ENCODE data around the gene PLP2. TPM values are rescaled to one million over a fixed set of nuclear protein-coding genes. Genes with fewer than 3 reads are reported as not detected.

Gene PLP2
- total RNA-seq, 4 donors from 2014 or later = 6.2 to 25.7 (median 14.6) TPM

DNA sequence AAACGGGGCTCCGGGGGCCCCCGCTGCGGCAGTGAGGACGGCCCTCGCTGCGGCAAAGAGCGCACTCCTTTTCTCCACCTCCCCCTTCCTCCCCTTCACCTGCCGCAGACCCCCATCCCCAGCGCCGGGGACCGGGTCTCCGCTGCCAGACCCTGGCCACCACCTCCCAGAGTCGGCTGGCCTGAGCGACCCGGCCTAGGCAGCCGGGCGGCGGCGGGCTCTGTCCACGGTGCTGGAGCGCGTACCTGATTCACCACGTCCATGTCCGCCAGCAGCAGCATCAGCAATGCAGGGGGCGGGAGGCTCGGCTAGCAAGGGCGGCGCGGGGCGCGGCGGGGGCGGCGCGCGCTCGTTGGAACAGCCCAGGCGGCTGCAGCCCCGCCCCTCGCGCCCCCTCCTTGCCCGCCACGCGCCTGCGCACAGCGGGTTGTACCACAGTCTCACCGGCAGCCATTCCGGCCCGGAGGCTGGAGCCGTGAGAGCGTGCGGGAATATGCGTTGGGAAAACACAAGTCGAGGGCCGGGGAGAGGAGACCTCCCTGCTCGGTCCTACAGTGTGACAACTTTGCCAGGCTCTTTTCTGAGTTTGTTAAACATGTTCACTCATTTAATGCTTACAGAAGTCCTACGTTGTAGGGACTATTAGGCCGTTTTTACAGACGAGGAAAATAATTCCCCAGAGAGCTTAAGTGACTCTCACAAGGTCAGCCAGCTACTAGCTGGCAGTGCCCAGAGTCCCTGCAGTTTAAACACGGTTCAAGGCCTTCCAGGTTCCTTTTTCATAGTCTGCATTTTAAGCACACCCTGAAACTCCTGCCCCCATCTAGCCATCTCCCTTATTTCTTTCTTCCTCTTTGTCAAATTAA is 28.4 kb downstream of the PLP2 start, which contains the start of gene SYP:
SYP (minus strand) TSS at position 288 of the 866 bp plus-strand sequence; CDS start at position 281, 7 bp downstream.
- H3K4me1 ChIP-seq = peaks cover 3 to 5% of the 10 kb centered on the region in 2 donors
- no peaks in the 10 kb centered on the region for H3K9me3 ChIP-seq
- 1 to 2% methylated on average over 12 to 16 of the region's 61 CpGs for WGBS, 2 donors
- TF ChIP-seq POLR2A (IDR thresholded peaks at IDR 0.05) = peak in 1 of 2 donors; percentile 75
- TF ChIP-seq, protein P1, sequence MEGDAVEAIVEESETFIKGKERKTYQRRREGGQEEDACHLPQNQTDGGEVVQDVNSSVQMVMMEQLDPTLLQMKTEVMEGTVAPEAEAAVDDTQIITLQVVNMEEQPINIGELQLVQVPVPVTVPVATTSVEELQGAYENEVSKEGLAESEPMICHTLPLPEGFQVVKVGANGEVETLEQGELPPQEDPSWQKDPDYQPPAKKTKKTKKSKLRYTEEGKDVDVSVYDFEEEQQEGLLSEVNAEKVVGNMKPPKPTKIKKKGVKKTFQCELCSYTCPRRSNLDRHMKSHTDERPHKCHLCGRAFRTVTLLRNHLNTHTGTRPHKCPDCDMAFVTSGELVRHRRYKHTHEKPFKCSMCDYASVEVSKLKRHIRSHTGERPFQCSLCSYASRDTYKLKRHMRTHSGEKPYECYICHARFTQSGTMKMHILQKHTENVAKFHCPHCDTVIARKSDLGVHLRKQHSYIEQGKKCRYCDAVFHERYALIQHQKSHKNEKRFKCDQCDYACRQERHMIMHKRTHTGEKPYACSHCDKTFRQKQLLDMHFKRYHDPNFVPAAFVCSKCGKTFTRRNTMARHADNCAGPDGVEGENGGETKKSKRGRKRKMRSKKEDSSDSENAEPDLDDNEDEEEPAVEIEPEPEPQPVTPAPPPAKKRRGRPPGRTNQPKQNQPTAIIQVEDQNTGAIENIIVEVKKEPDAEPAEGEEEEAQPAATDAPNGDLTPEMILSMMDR (IDR thresholded peaks at IDR 0.05) = no peak
- H3K27me3 ChIP-seq = no peaks in the 10 kb centered on the region
- H3K27ac ChIP-seq = peak within 1 kb of the TSS in 1 of 3 donors; percentile 28
- H3K4me3 ChIP-seq (replicated peaks in 1 of 3) = no peak within 1 kb of the TSS
- intact Hi-C loops (cut with DNase I) = no loop called here
- DNase-seq = peak; percentile 90 to 92
- no peaks in the 10 kb centered on the region for H3K36me3 ChIP-seq

DNA sequence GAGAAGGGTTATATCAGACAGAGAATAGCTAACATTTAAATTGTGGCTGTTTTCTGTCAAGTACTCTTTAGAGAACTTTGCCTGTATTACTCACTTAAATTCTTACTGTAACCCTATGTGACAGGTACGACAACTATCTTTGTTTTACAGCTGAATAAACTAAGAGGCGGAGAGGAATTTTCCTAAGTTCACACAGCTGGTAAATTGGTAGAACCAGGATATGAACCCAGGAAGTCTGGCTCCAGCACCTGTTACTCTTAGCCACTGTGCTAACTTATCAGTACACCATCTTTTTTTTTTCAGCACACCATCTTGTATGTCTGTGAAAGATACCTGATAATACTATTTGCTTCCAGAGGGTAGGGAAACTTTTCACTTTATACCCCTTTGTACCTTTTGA is 30.3 kb downstream of the PLP2 start:
- peaks cover 3 to 5% of the 10 kb centered on the region in 2 donors for H3K4me1 ChIP-seq
- no peaks in the 10 kb centered on the region for H3K9me3 ChIP-seq
- H3K27ac ChIP-seq = no peak overlapping the region
- H3K4me3 ChIP-seq (replicated peaks in 1 of 3) = no peak overlapping the region
- intact Hi-C loops (cut with DNase I) = no loop called here
- no peak for DNase-seq
- no peaks in the 10 kb centered on the region for H3K36me3 ChIP-seq
- WGBS, 2 donors = 79 to 90% methylated on average over 2 of the region's 2 CpGs
- H3K27me3 ChIP-seq = no peaks in the 10 kb centered on the region
- TF ChIP-seq POLR2A (IDR thresholded peaks at IDR 0.05) = no peak
- TF ChIP-seq, protein P1 (IDR thresholded peaks at IDR 0.05) = no peak

DNA sequence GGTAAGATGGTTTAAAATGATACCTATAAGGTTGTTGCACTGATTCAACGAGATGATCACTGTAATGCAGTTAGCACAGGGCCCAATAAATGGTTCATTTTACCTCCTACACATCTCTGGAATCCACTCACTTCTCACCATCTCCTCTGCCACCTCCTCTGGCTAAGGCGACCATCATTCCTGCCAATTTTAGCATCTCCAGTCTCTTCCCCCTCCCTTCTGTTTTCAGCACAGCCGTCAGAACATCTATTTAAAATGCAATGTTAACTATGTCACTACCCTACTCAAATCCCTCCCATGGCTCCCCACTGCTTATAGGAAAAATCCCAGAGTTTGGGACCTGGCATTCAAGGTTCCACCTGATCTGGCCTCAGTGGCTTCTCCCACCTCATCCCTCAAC is 31.8 kb downstream of the PLP2 start:
- no peak for DNase-seq
- intact Hi-C loops (cut with DNase I) = no loop called here

DNA sequence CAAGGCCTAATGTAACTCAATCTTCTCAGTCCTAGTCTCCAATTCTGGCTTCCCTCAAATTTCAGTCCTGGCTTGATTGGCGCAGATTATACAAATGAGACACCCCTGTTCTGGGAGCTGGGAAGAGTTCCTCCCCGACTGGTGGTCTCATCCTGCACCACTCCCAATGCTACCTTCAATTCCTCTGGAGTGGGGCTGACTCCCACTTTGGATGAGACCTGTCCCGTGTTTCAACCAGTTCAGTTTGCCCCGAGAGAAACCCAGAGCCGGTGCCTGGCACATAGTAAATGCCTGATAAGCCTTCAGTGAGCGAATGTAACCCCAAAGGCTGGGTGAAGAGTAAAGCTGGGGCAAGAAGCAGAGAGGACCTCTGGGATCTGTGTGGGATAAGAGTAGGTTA is 32.3 kb downstream of the PLP2 start:
- TF ChIP-seq, protein P1 (IDR thresholded peaks at IDR 0.05) = no peak
- TF ChIP-seq POLR2A (IDR thresholded peaks at IDR 0.05) = no peak
- Histone ChIP-seq H3K36me3 (no peaks in the 10 kb centered on the region), H3K4me1 (peaks cover 3 to 5% of the 10 kb centered on the region in 2 donors), H3K9me3 (no peaks in the 10 kb centered on the region), H3K4me3 (replicated peaks in 1 of 3) (no peak overlapping the region), H3K27me3 (no peaks in the 10 kb centered on the region), H3K27ac (no peak overlapping the region)
- DNase-seq = no peak
- 82 to 100% methylated on average over 1 to 6 of the region's 6 CpGs for WGBS, 2 donors
- intact Hi-C loops (cut with DNase I) = no loop called here

More for the DNA sequence above, 31.8 kb downstream of the PLP2 start:
- Histone ChIP-seq H3K27ac (no peak overlapping the region), H3K9me3 (no peaks in the 10 kb centered on the region), H3K4me1 (peaks cover 3 to 5% of the 10 kb centered on the region in 2 donors), H3K36me3 (no peaks in the 10 kb centered on the region), H3K4me3 (replicated peaks in 1 of 3) (no peak overlapping the region), H3K27me3 (no peaks in the 10 kb centered on the region)
- WGBS, 2 donors = 69 to 75% methylated on average over 3 of the region's 3 CpGs
- TF ChIP-seq, protein P1 (IDR thresholded peaks at IDR 0.05) = no peak
- no peak for TF ChIP-seq POLR2A (IDR thresholded peaks at IDR 0.05)

DNA sequence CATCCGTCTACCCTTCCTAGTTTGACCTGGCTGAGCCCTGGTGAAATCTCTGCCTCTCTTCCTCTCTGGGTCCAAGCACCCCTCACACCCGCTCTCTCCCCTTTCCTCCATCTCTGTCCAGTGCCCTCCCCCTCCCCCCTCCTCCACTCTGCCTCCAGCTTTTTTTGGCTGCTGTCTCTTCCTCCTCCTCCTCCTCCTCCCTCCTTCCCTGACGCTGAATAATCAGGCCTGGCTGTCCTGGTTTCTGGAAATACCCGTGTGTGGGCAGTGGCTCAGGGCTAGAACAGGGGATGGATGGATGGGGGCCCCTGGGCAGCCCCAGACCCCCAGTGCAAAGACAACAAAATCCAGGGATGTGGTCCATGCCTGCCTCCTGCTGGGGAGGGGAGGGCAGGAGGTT is 33.0 kb downstream of the PLP2 start:
- Histone ChIP-seq H3K36me3 (no peaks in the 10 kb centered on the region), H3K27me3 (no peaks in the 10 kb centered on the region), H3K9me3 (no peaks in the 10 kb centered on the region), H3K4me1 (peaks cover 1 to 2% of the 10 kb centered on the region in 2 donors), H3K4me3 (replicated peaks in 1 of 3) (no peak overlapping the region), H3K27ac (no peak overlapping the region)
- WGBS, 2 donors = 48% methylated on average over 4 of the region's 4 CpGs
- TF ChIP-seq, protein P1 (IDR thresholded peaks at IDR 0.05) = no peak
- no peak for TF ChIP-seq POLR2A (IDR thresholded peaks at IDR 0.05)
- intact Hi-C loops (cut with DNase I) = no loop called here
- no peak for DNase-seq

Measured in thyroid gland (tissue), 4 donors.